Trophoblast cell (in vitro differentiated cells and primary cell): Measurements from ENCODE around the gene EVC.

ENCODE experiments used
- DNase-seq, 2 donors: peaks; one replicate each; pipeline ENCODE4 v3.0.0-alpha.2; 2016
- H2AFZ ChIP-seq: 2 replicates; pipeline ENCODE4 v1.6.1; 2013; ENCODE audit warnings: low read length, moderate library complexity, mild to moderate bottlenecking; ENCODE audit not compliant: insufficient read depth, poor library complexity
- H2AK5ac ChIP-seq: 2 replicates; pipeline ENCODE4 v1.6.1; 2013; ENCODE audit warnings: mild to moderate bottlenecking, low read length
- H2BK120ac ChIP-seq: 2 replicates; pipeline ENCODE4 v1.6.1; 2013; ENCODE audit warnings: low read length, mild to moderate bottlenecking, moderate library complexity; ENCODE audit not compliant: insufficient read depth, poor library complexity
- H2BK12ac ChIP-seq: 2 replicates; pipeline ENCODE4 v1.6.1; 2013; ENCODE audit warnings: mild to moderate bottlenecking, low read length, moderate library complexity
- H2BK5ac ChIP-seq: 2 replicates; pipeline ENCODE4 v1.6.1; 2013; ENCODE audit warnings: low read length, low read depth, moderate library complexity, mild to moderate bottlenecking; ENCODE audit not compliant: poor library complexity
- H3K14ac ChIP-seq: 2 replicates; pipeline ENCODE4 v1.6.1; 2013; ENCODE audit warnings: mild to moderate bottlenecking, low read length
- H3K18ac ChIP-seq: 2 replicates; pipeline ENCODE4 v1.6.1; 2013; ENCODE audit warnings: mild to moderate bottlenecking, low read length
- H3K23ac ChIP-seq: 2 replicates; pipeline ENCODE4 v1.6.1; 2013; ENCODE audit warnings: low read length
- H3K27ac ChIP-seq: 2 replicates; pipeline ENCODE4 v1.5.1; 2013; ENCODE audit warnings: low read depth, mild to moderate bottlenecking, inconsistent platforms, low read length, moderate library complexity
- H3K27me3 ChIP-seq: 2 replicates; pipeline ENCODE4 v1.6.1; 2013; ENCODE audit warnings: inconsistent platforms, mild to moderate bottlenecking, low read length, moderate library complexity; ENCODE audit not compliant: insufficient read depth
- H3K36me3 ChIP-seq, 2 experiments: 1 replicate in 1 of 2; 2 replicates in 1 of 2; pipeline ENCODE4 v1.6.1; 2013; ENCODE audit warnings: low read length in 2 of 2, mild to moderate bottlenecking in 2 of 2, moderate library complexity in 1 of 2; ENCODE audit not compliant: insufficient read depth in 2 of 2, control insufficient read depth in 1 of 2
- H3K4ac ChIP-seq: 2 replicates; pipeline ENCODE4 v1.6.1; 2013; ENCODE audit warnings: low read depth, mild to moderate bottlenecking, low read length, moderate library complexity
- H3K4me1 ChIP-seq, 2 experiments: 1 replicate in 1 of 2; 2 replicates in 1 of 2; pipeline ENCODE4 v1.6.1; 2013; ENCODE audit warnings: low read length in 2 of 2, mild to moderate bottlenecking in 2 of 2, moderate library complexity in 1 of 2; ENCODE audit not compliant: insufficient read depth in 2 of 2, control insufficient read depth in 1 of 2
- H3K4me2 ChIP-seq: 2 replicates; pipeline ENCODE4 v1.6.1; 2013; ENCODE audit warnings: inconsistent platforms, mild to moderate bottlenecking, low read length, moderate library complexity
- H3K4me3 ChIP-seq: 2 replicates; pipeline ENCODE4 v1.5.1; 2013; ENCODE audit warnings: mild to moderate bottlenecking, low read depth, low read length, inconsistent platforms
- H3K79me1 ChIP-seq: one replicate; pipeline ENCODE4 v1.6.1; 2013; ENCODE audit warnings: low read length
- H3K79me2 ChIP-seq: 2 replicates; pipeline ENCODE4 v1.6.1; 2013; ENCODE audit warnings: low read length, mild to moderate bottlenecking; ENCODE audit not compliant: control insufficient read depth, insufficient read depth, poor library complexity
- H3K9ac ChIP-seq: 2 replicates; pipeline ENCODE4 v1.6.1; 2013; ENCODE audit warnings: mild to moderate bottlenecking, low read length
- H3K9me3 ChIP-seq: 2 replicates; pipeline ENCODE4 v1.6.1; 2013; ENCODE audit warnings: low read depth, mild to moderate bottlenecking, control low read depth, inconsistent platforms, low read length; ENCODE audit not compliant: insufficient read depth
- H4K12ac ChIP-seq: 2 replicates; pipeline ENCODE4 v1.6.1; 2013; ENCODE audit warnings: low read depth, mild to moderate bottlenecking, low read length, moderate library complexity
- H4K8ac ChIP-seq: 2 replicates; pipeline ENCODE4 v1.6.1; 2013; ENCODE audit warnings: low read depth, mild to moderate bottlenecking, low read length, moderate library complexity
- H4K91ac ChIP-seq: one replicate; pipeline ENCODE4 v1.6.1; 2013; ENCODE audit warnings: low read depth, mild to moderate bottlenecking, low read length, moderate library complexity
- WGBS: extraction: QIAGEN DNeasy Blood & Tissue Kit; methylation state at CpG from one replicate; pipeline ENCODE4 v1.1.7; 2013; ENCODE audit warnings: missing lambda C conversion rate; ENCODE audit not compliant: insufficient read length, insufficient coverage; ENCODE audit errors: extremely low coverage; 5-methylcytosine and 5-hydroxymethylcytosine counted together

Gene EVC

GRCh38 chr4:5707366-5707765 lies 3.6 kb upstream of the EVC start:
- H2BK5ac ChIP-seq: no peak overlapping the region
- H2BK12ac ChIP-seq: no peak overlapping the region
- H3K27me3 ChIP-seq: no peaks in the 10 kb centered on the region
- no peak overlapping the region for H2AK5ac ChIP-seq
- no peak overlapping the region for H2BK120ac ChIP-seq
- H3K27ac ChIP-seq: no peak overlapping the region
- peaks cover 13% of the 10 kb centered on the region for H3K79me1 ChIP-seq
- H4K8ac ChIP-seq: no peak overlapping the region
- no peak overlapping the region for H3K23ac ChIP-seq
- WGBS: no CpG with 5 or more reads among the region's 5 CpGs
- H3K36me3 ChIP-seq: peaks cover 3 to 5% of the 10 kb centered on the region in 2 experiments
- H3K18ac ChIP-seq: no peak overlapping the region
- peaks cover 10% of the 10 kb centered on the region for H3K9me3 ChIP-seq
- no peak overlapping the region for H3K14ac ChIP-seq
- H3K9ac ChIP-seq: no peak overlapping the region
- H2AFZ ChIP-seq: no peak overlapping the region
- peaks cover 7% of the 10 kb centered on the region for H3K79me2 ChIP-seq
- H3K4me2 ChIP-seq: peak overlapping the region; percentile 91
- H3K4me3 ChIP-seq: no peak overlapping the region
- H3K4me1 ChIP-seq: peaks cover 6 to 26% of the 10 kb centered on the region in 2 experiments
- no peak overlapping the region for H4K12ac ChIP-seq
- no peak for DNase-seq
- peak overlapping the region; percentile 74 for H4K91ac ChIP-seq
- no peak overlapping the region for H3K4ac ChIP-seq

GRCh38 chr4:5707778-5708448 lies 3.1 kb upstream of the EVC start:
- Histone ChIP-seq H3K18ac (peak overlapping the region; percentile 7), H3K79me2 (peaks cover 7% of the 10 kb centered on the region), H3K36me3 (peaks cover 3 to 5% of the 10 kb centered on the region in 2 experiments), H4K8ac (peak overlapping the region; percentile 95), H4K12ac (peak overlapping the region; percentile 96), H3K4me2 (peak overlapping the region; percentile 91), H2AFZ (peak overlapping the region; percentile 53), H3K4me1 (peaks cover 6 to 26% of the 10 kb centered on the region in 2 experiments), H3K9me3 (peaks cover 10% of the 10 kb centered on the region), H2BK120ac (peak overlapping the region; percentile 39), H4K91ac (peak overlapping the region; percentile 74), H2BK12ac (no peak overlapping the region), H3K27ac (peak overlapping the region; percentile 31), H3K4me3 (peak overlapping the region; percentile 75), H3K27me3 (no peaks in the 10 kb centered on the region), H3K9ac (peak overlapping the region; percentile 75), H3K23ac (no peak overlapping the region), H3K4ac (peak overlapping the region; percentile 8), H2BK5ac (no peak overlapping the region), H2AK5ac (no peak overlapping the region), H3K79me1 (peaks cover 13% of the 10 kb centered on the region), H3K14ac (peak overlapping the region; percentile 52)
- no peak for DNase-seq
- no CpG with 5 or more reads among the region's 41 CpGs for WGBS

GRCh38 chr4:5708449-5709206 lies 2.4 kb upstream of the EVC start, which contains the start of gene EVC2:
Gene EVC2 (minus strand): TSS chr4:5708559. CDS start chr4:5708513, 46 bp downstream.
- Histone ChIP-seq H3K23ac (no peak within 1 kb of the TSS), H3K79me1 (peaks cover 13% of the 10 kb centered on the region), H3K9ac (peak within 1 kb of the TSS; percentile 75), H3K18ac (peak within 1 kb of the TSS; percentile 87), H3K14ac (peak within 1 kb of the TSS; percentile 73), H3K4ac (peak within 1 kb of the TSS; percentile 66), H3K9me3 (peaks cover 10% of the 10 kb centered on the region), H2BK12ac (no peak within 1 kb of the TSS), H2BK120ac (peak within 1 kb of the TSS; percentile 66), H3K4me2 (peak within 1 kb of the TSS; percentile 91), H3K27ac (peak within 1 kb of the TSS; percentile 31), H2AK5ac (no peak within 1 kb of the TSS), H4K12ac (peak within 1 kb of the TSS; percentile 96), H4K8ac (peak within 1 kb of the TSS; percentile 95), H3K27me3 (no peaks in the 10 kb centered on the region), H3K79me2 (peaks cover 7% of the 10 kb centered on the region), H3K36me3 (peaks cover 3 to 5% of the 10 kb centered on the region in 2 experiments), H2AFZ (peak within 1 kb of the TSS; percentile 85), H3K4me1 (peaks cover 6 to 26% of the 10 kb centered on the region in 2 experiments), H3K4me3 (peak within 1 kb of the TSS; percentile 75), H2BK5ac (peak within 1 kb of the TSS; percentile 66), H4K91ac (peak within 1 kb of the TSS; percentile 74)
- no CpG with 5 or more reads among the region's 57 CpGs for WGBS
- DNase-seq: peak; percentile 30 to 40

GRCh38 chr4:5709207-5709575 lies 1.8 kb upstream of the EVC start:
- H3K36me3 ChIP-seq: peaks cover 2 to 3% of the 10 kb centered on the region in 2 experiments
- H4K8ac ChIP-seq: peak overlapping the region; percentile 95
- peaks cover 9% of the 10 kb centered on the region for H3K9me3 ChIP-seq
- WGBS: no CpG with 5 or more reads among the region's 8 CpGs
- H3K4me2 ChIP-seq: peak overlapping the region; percentile 91
- H2BK120ac ChIP-seq: peak overlapping the region; percentile 16
- peaks cover 13% of the 10 kb centered on the region for H3K79me1 ChIP-seq
- no peaks in the 10 kb centered on the region for H3K27me3 ChIP-seq
- no peak overlapping the region for H2BK5ac ChIP-seq
- no peak overlapping the region for H2AFZ ChIP-seq
- peak overlapping the region; percentile 75 for H3K4me3 ChIP-seq
- H3K4ac ChIP-seq: no peak overlapping the region
- DNase-seq: no peak
- no peak overlapping the region for H4K12ac ChIP-seq
- H3K79me2 ChIP-seq: peaks cover 7% of the 10 kb centered on the region
- no peak overlapping the region for H3K18ac ChIP-seq
- H3K14ac ChIP-seq: no peak overlapping the region
- H2AK5ac ChIP-seq: no peak overlapping the region
- H3K4me1 ChIP-seq: peaks cover 6 to 26% of the 10 kb centered on the region in 2 experiments
- H2BK12ac ChIP-seq: no peak overlapping the region
- no peak overlapping the region for H3K9ac ChIP-seq
- no peak overlapping the region for H4K91ac ChIP-seq
- H3K23ac ChIP-seq: no peak overlapping the region
- H3K27ac ChIP-seq: no peak overlapping the region
